GM18505 (cell line): Measurements from ENCODE around the gene TINAGL1.

Experiments
- ATAC-seq: cut with Tn5 transposase; IDR thresholded peaks from one replicate; pipeline ENCODE4 v1.9.1; 2021; ENCODE audit not compliant: unreplicated experiment
- POLR2A ChIP-seq: IDR thresholded peaks from 4 replicates; pipeline ENCODE4 v1.6.1; 2011; ENCODE audit warnings: borderline replicate concordance; ENCODE audit not compliant: insufficient read depth, insufficient read length; ENCODE audit errors: extremely low read depth

Gene TINAGL1

GRCh38 chr1:31593770-31594632, 17.7 kb downstream of the TINAGL1 start:
- no peak for TF ChIP-seq POLR2A
- ATAC-seq = peak; percentile 61

GRCh38 chr1:31595836-31596736, 19.8 kb downstream of the TINAGL1 start:
- TF ChIP-seq POLR2A = no peak
- no peak for ATAC-seq

GRCh38 chr1:31596737-31597097, 20.4 kb downstream of the TINAGL1 start:
- no peak for ATAC-seq
- no peak for TF ChIP-seq POLR2A

- TF ChIP-seq POLR2A = no peak
- ATAC-seq = no peak
These were observed 22.7 kb downstream of the TINAGL1 start for GRCh38 chr1:31598980-31599379.

GRCh38 chr1:31600641-31601040, 24.3 kb downstream of the TINAGL1 start:
- no peak for ATAC-seq
- no peak for TF ChIP-seq POLR2A

- no peak for ATAC-seq
- no peak for TF ChIP-seq POLR2A
These were observed 25.8 kb downstream of the TINAGL1 start for GRCh38 chr1:31602081-31602480.

- ATAC-seq = peak; percentile 85
- TF ChIP-seq POLR2A = no peak
These were observed 29.7 kb downstream of the TINAGL1 start for GRCh38 chr1:31605908-31606427.

GRCh38 chr1:31607360-31607759, 31.0 kb downstream of the TINAGL1 start:
- TF ChIP-seq POLR2A = no peak
- no peak for ATAC-seq

- no peak for ATAC-seq
- TF ChIP-seq POLR2A = no peak
These were observed 33.3 kb downstream of the TINAGL1 start for GRCh38 chr1:31609514-31610118.

GRCh38 chr1:31614414-31615005, 38.2 kb downstream of the TINAGL1 start:
- TF ChIP-seq POLR2A = no peak
- no peak for ATAC-seq

GRCh38 chr1:31615414-31615813, 39.1 kb downstream of the TINAGL1 start:
- no peak for ATAC-seq
- no peak for TF ChIP-seq POLR2A

GRCh38 chr1:31615939-31616338, 39.6 kb downstream of the TINAGL1 start:
- ATAC-seq = no peak
- no peak for TF ChIP-seq POLR2A
